Common myeloid progenitor, CD34-positive (primary cell): ENCODE results near the gene HLF.

Source experiments
- CTCF ChIA-PET: fragments of 350-600 bp; sonication (Branson Sonifier 250); formaldehyde crosslinking; loops from one replicate; lab custom pipeline; 2021; ENCODE audit warnings: antibody characterized with exemption; lab: Charles Lee
- POLR2A ChIA-PET: fragments of 350-600 bp; sonication (Branson Sonifier 250); formaldehyde crosslinking; loops from one replicate; lab custom pipeline; 2021; ENCODE audit warnings: antibody characterized with exemption; lab: Charles Lee
- DNase-seq, 3 donors: peaks; one replicate each; pipeline versions ENCODE4 v3.0.0 to v3.0.0-alpha.2; 2013
- H3K27ac ChIP-seq, 2 experiments: 1 replicate in 1 of 2; 2 replicates in 1 of 2; pipeline ENCODE4 v1.7.0; 2013; ENCODE audit warnings: inconsistent platforms in 2 of 2, low read length in 2 of 2, mild to moderate bottlenecking in 2 of 2, low read depth in 1 of 2, moderate library complexity in 1 of 2; ENCODE audit not compliant: severe bottlenecking in 2 of 2, insufficient read depth in 1 of 2, poor library complexity in 1 of 2
- H3K27me3 ChIP-seq, 5 experiments: replicated peaks in 2 of 5; 1 replicate in 3 of 5; 2 replicates in 2 of 5; pipeline versions ENCODE4 v1.6.1 to v1.7.0; 2013; ENCODE audit warnings: low read length in 4 of 5, mild to moderate bottlenecking in 2 of 5, moderate library complexity in 2 of 5, inconsistent platforms in 1 of 5; ENCODE audit not compliant: insufficient read depth in 5 of 5, control insufficient read depth in 4 of 5
- H3K36me3 ChIP-seq, 4 experiments: 1 replicate in 2 of 4; 2 replicates in 2 of 4; pipeline versions ENCODE4 v1.6.1 to v1.7.0; 2013; ENCODE audit warnings: low read length in 3 of 4, control low read depth in 1 of 4, mild to moderate bottlenecking in 1 of 4; ENCODE audit not compliant: control insufficient read depth in 4 of 4, insufficient read depth in 4 of 4
- H3K4me1 ChIP-seq, 4 experiments: 1 replicate in 3 of 4; 2 replicates in 1 of 4; pipeline versions ENCODE4 v1.6.1 to v1.7.1; 2013; ENCODE audit warnings: low read length in 3 of 4, mild to moderate bottlenecking in 3 of 4, control low read depth in 1 of 4, inconsistent platforms in 1 of 4, moderate library complexity in 1 of 4; ENCODE audit not compliant: control insufficient read depth in 4 of 4, insufficient read depth in 4 of 4; ENCODE audit errors: control extremely low read depth in 1 of 4
- H3K4me3 ChIP-seq, 7 experiments: 1 replicate in 4 of 7; 2 replicates in 3 of 7; pipeline versions ENCODE4 v1.5.1 to v1.7.0; 2013; ENCODE audit warnings: mild to moderate bottlenecking in 7 of 7, low read length in 6 of 7, moderate library complexity in 6 of 7, inconsistent platforms in 2 of 7, low read depth in 2 of 7, control low read depth in 1 of 7; ENCODE audit not compliant: insufficient read depth in 4 of 7, control insufficient read depth in 1 of 7; ENCODE audit errors: extremely low read depth in 1 of 7
- H3K9me3 ChIP-seq, 5 experiments: 1 replicate in 4 of 5; 2 replicates in 1 of 5; pipeline versions ENCODE4 v1.6.1 to v1.7.1; 2013; ENCODE audit warnings: low read length in 4 of 5, mild to moderate bottlenecking in 2 of 5, inconsistent platforms in 1 of 5, low read depth in 1 of 5, moderate library complexity in 1 of 5; ENCODE audit not compliant: control insufficient read depth in 4 of 5, insufficient read depth in 2 of 5; ENCODE audit errors: control extremely low read depth in 1 of 5
- WGBS: methylation state at CpG from one replicate; pipeline ENCODE4 v1.1.5; 2013; ENCODE audit not compliant: insufficient coverage; 5-methylcytosine and 5-hydroxymethylcytosine counted together

Gene HLF

GRCh38 chr17:55332296-55333041 is 67.7 kb downstream of the HLF start:
- H3K27ac ChIP-seq: no peak overlapping the region
- H3K27me3 ChIP-seq: no peaks in the 10 kb centered on the region
- ChIA-PET CTCF (no interaction called here), POLR2A (no interaction called here)
- H3K4me3 ChIP-seq: no peak overlapping the region
- WGBS: 97% methylated on average over 13 of the region's 15 CpGs
- no peaks in the 10 kb centered on the region for H3K4me1 ChIP-seq
- DNase-seq: peak in 1 of 3 donors; percentile 12
- no peaks in the 10 kb centered on the region for H3K36me3 ChIP-seq
- peaks cover 0 to 3% (median 0%) of the 10 kb centered on the region in 5 experiments for H3K9me3 ChIP-seq

- Histone ChIP-seq H3K27ac (no peak overlapping the region), H3K9me3 (no peaks in the 10 kb centered on the region), H3K27me3 (no peaks in the 10 kb centered on the region), H3K4me1 (no peaks in the 10 kb centered on the region), H3K36me3 (no peaks in the 10 kb centered on the region), H3K4me3 (no peak overlapping the region)
- no peak for DNase-seq
- POLR2A ChIA-PET: no interaction called here
- WGBS: 80% methylated on average over 2 of the region's 4 CpGs
- CTCF ChIA-PET: no interaction called here
Measured at GRCh38 chr17:55334285-55334684, 69.5 kb downstream of the HLF start.

GRCh38 chr17:55334881-55335540 is 70.3 kb downstream of the HLF start:
- Histone ChIP-seq H3K27ac (no peak overlapping the region), H3K9me3 (no peaks in the 10 kb centered on the region), H3K36me3 (no peaks in the 10 kb centered on the region), H3K4me3 (no peak overlapping the region), H3K27me3 (no peaks in the 10 kb centered on the region), H3K4me1 (no peaks in the 10 kb centered on the region)
- no peak for DNase-seq
- 87% methylated on average over 6 of the region's 6 CpGs for WGBS
- POLR2A ChIA-PET: no interaction called here
- CTCF ChIA-PET: interaction anchor here (1.7 kb wide), 1 partner anchor 21 kb away, joined by 6 read pairs; no protein-coding TSS in a partner anchor

- Histone ChIP-seq H3K4me1 (no peaks in the 10 kb centered on the region), H3K27ac (no peak overlapping the region), H3K27me3 (no peaks in the 10 kb centered on the region), H3K4me3 (no peak overlapping the region), H3K36me3 (no peaks in the 10 kb centered on the region), H3K9me3 (no peaks in the 10 kb centered on the region)
- POLR2A ChIA-PET: no interaction called here
- DNase-seq: no peak
- CTCF ChIA-PET: interaction anchor here (1.7 kb wide), 1 partner anchor 21 kb away, joined by 6 read pairs; no protein-coding TSS in a partner anchor
Measured at GRCh38 chr17:55335625-55336024, 70.9 kb downstream of the HLF start.

- ChIA-PET CTCF (interaction anchor here (1.7 kb wide), 1 partner anchor 20 kb away, joined by 6 read pairs; no protein-coding TSS in a partner anchor), POLR2A (no interaction called here)
- no peaks in the 10 kb centered on the region for H3K9me3 ChIP-seq
- H3K27me3 ChIP-seq: no peaks in the 10 kb centered on the region
- H3K4me3 ChIP-seq: no peak overlapping the region
- DNase-seq: no peak
- no peaks in the 10 kb centered on the region for H3K4me1 ChIP-seq
- WGBS: no CpG with 5 or more reads among the region's 2 CpGs
- no peak overlapping the region for H3K27ac ChIP-seq
- H3K36me3 ChIP-seq: no peaks in the 10 kb centered on the region
Measured at GRCh38 chr17:55336426-55336825, 71.7 kb downstream of the HLF start.

- Histone ChIP-seq H3K27ac (no peak overlapping the region), H3K4me1 (peaks cover 2 to 15% (median 10%) of the 10 kb centered on the region in 4 experiments), H3K4me3 (no peak overlapping the region), H3K27me3 (no peaks in the 10 kb centered on the region), H3K36me3 (no peaks in the 10 kb centered on the region), H3K9me3 (no peaks in the 10 kb centered on the region)
- ChIA-PET POLR2A (no interaction called here), CTCF (no interaction called here)
- DNase-seq: no peak
- WGBS: 100% methylated on average over 1 of the region's 3 CpGs
Measured at GRCh38 chr17:55340176-55340575, 75.4 kb downstream of the HLF start.

GRCh38 chr17:55340686-55341085 is 75.9 kb downstream of the HLF start:
- CTCF ChIA-PET: no interaction called here
- POLR2A ChIA-PET: no interaction called here
- no peaks in the 10 kb centered on the region for H3K9me3 ChIP-seq
- 100% methylated on average over 1 of the region's 3 CpGs for WGBS
- no peaks in the 10 kb centered on the region for H3K36me3 ChIP-seq
- H3K4me3 ChIP-seq: no peak overlapping the region
- no peak overlapping the region for H3K27ac ChIP-seq
- peaks cover 2 to 15% (median 11%) of the 10 kb centered on the region in 4 experiments for H3K4me1 ChIP-seq
- no peak for DNase-seq
- no peaks in the 10 kb centered on the region for H3K27me3 ChIP-seq
